Measurements from ENCODE around the gene MCTP2. TPM values are rescaled to one million over a fixed set of nuclear protein-coding genes. Genes with fewer than 3 reads are reported as not detected.

Gene MCTP2
- total and polyA plus RNA-seq, 10 donors, result 5.6 to 205 (median 107) TPM

GRCh38 chr15:94186770-94187331, 44.5 kb upstream of the MCTP2 start:
- DNase-seq, result no peak
- TF ChIP-seq POLR2A (IDR thresholded peaks at IDR 0.05), result no peak
- TF ChIP-seq, protein P1, sequence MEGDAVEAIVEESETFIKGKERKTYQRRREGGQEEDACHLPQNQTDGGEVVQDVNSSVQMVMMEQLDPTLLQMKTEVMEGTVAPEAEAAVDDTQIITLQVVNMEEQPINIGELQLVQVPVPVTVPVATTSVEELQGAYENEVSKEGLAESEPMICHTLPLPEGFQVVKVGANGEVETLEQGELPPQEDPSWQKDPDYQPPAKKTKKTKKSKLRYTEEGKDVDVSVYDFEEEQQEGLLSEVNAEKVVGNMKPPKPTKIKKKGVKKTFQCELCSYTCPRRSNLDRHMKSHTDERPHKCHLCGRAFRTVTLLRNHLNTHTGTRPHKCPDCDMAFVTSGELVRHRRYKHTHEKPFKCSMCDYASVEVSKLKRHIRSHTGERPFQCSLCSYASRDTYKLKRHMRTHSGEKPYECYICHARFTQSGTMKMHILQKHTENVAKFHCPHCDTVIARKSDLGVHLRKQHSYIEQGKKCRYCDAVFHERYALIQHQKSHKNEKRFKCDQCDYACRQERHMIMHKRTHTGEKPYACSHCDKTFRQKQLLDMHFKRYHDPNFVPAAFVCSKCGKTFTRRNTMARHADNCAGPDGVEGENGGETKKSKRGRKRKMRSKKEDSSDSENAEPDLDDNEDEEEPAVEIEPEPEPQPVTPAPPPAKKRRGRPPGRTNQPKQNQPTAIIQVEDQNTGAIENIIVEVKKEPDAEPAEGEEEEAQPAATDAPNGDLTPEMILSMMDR (IDR thresholded peaks at IDR 0.05 in 8 of 11, conservative IDR thresholded peaks at IDR 0.05 in 3 of 11), result no peak
- TF ChIP-seq POLR2AphosphoS5 (IDR thresholded peaks at IDR 0.05), result no peak
- WGBS, 5 donors, result 77 to 98% (median 94%) methylated on average over 3 to 4 of the region's 4 CpGs
- Histone ChIP-seq H3K27me3 (replicated peaks in 1 of 7) (no peaks in the 10 kb centered on the region), H3K9me3 (no peaks in the 10 kb centered on the region), H3K36me3 (no peaks in the 10 kb centered on the region), H3K4me1 (no peaks in the 10 kb centered on the region), H3K27ac (no peak overlapping the region), H3K4me3 (no peak overlapping the region)
- intact Hi-C loops (cut with DNase I; ENCODE audit: low total_unique reads), result no loop called here

GRCh38 chr15:94193906-94194305, 37.5 kb upstream of the MCTP2 start:
- WGBS, 5 donors, result 76 to 95% (median 94%) methylated on average over 3 of the region's 3 CpGs
- Histone ChIP-seq H3K9me3 (no peaks in the 10 kb centered on the region), H3K4me3 (no peak overlapping the region), H3K36me3 (no peaks in the 10 kb centered on the region), H3K27me3 (replicated peaks in 1 of 7) (no peaks in the 10 kb centered on the region), H3K4me1 (no peaks in the 10 kb centered on the region), H3K27ac (no peak overlapping the region)
- no peak for DNase-seq
- intact Hi-C loops (cut with DNase I; ENCODE audit: low total_unique reads), result no loop called here
- TF ChIP-seq POLR2A (IDR thresholded peaks at IDR 0.05), result no peak
- TF ChIP-seq POLR2AphosphoS5 (IDR thresholded peaks at IDR 0.05), result no peak
- TF ChIP-seq, protein P1 (IDR thresholded peaks at IDR 0.05 in 8 of 11, conservative IDR thresholded peaks at IDR 0.05 in 3 of 11), result no peak

DNA sequence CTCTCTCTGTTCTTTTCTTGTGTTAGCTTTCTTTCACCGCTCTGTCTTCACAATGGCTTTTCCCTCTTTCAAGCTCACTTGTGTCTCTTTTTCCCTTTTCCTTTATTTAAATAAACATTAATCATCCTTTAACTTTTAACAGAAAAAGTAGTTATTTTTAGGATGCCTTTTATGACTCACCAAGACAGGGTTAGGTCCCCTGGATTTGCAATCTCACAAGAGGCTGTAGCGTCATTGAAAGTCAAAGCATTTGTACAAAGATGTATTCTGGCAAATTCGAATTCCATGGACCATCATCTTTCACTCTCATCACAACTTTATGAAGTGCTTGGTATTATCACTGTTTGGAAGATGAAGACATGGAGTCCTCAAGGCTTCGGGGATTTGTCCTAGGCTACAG, 34.8 kb upstream of the MCTP2 start:
- Histone ChIP-seq H3K27me3 (replicated peaks in 1 of 7) (no peaks in the 10 kb centered on the region), H3K4me1 (no peaks in the 10 kb centered on the region), H3K36me3 (no peaks in the 10 kb centered on the region), H3K4me3 (no peak overlapping the region), H3K27ac (no peak overlapping the region), H3K9me3 (no peaks in the 10 kb centered on the region)
- 78 to 93% (median 85%) methylated on average over 4 of the region's 4 CpGs for WGBS, 5 donors
- intact Hi-C loops (cut with DNase I; ENCODE audit: low total_unique reads), result no loop called here
- DNase-seq, result no peak
- TF ChIP-seq, protein P1 (IDR thresholded peaks at IDR 0.05 in 8 of 11, conservative IDR thresholded peaks at IDR 0.05 in 3 of 11), result no peak
- no peak for TF ChIP-seq POLR2A (IDR thresholded peaks at IDR 0.05)
- TF ChIP-seq POLR2AphosphoS5 (IDR thresholded peaks at IDR 0.05), result no peak

DNA sequence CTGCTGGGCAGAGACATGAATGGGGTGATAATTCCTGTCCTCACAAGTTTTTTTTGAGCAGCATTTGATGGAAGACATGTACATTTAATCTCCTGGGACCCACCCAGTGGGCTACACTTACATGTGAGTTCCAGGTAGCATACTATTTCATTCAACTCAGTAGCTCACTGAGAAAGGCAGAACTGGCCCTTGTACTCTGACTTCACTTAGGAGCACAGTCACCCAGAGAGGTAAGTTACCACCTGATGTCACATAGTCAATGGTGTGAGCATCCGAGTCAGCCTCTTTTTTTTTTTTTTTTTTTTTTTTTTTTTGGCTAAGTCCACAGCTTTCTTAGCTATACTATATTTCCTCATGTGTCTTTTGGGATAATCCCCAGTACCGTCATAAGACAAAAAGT, 32.7 kb upstream of the MCTP2 start:
- WGBS, 5 donors, result 66 to 97% (median 84%) methylated on average over 2 of the region's 2 CpGs
- DNase-seq, result no peak
- Histone ChIP-seq H3K4me3 (no peak overlapping the region), H3K27me3 (replicated peaks in 1 of 7) (peaks cover 0 to 4% (median 0%) of the 10 kb centered on the region in 7 donors), H3K9me3 (no peaks in the 10 kb centered on the region), H3K4me1 (no peaks in the 10 kb centered on the region), H3K36me3 (no peaks in the 10 kb centered on the region), H3K27ac (no peak overlapping the region)
- no peak for TF ChIP-seq POLR2AphosphoS5 (IDR thresholded peaks at IDR 0.05)
- intact Hi-C loops (cut with DNase I; ENCODE audit: low total_unique reads), result no loop called here

DNA sequence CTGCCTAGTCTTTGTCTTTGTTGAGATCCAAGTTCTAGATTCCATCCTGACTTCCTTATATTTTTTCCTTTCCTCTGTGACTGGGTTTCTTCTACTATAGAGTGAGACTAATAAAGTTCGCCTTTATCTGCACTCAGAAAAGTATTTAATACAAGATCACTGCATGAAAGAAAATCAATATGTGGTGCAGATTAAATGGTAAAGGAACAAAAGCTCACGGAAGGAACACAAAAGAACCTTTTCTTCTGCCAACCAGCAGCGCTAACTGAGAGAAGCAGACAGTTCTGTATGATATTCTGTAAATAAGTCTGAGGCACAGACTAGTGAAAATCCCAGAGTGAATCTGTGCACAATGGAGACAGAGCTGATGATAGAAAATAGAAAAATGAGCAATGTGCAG, 31.6 kb upstream of the MCTP2 start:
- Histone ChIP-seq H3K9me3 (no peaks in the 10 kb centered on the region), H3K27ac (no peak overlapping the region), H3K4me1 (no peaks in the 10 kb centered on the region), H3K27me3 (replicated peaks in 1 of 7) (peaks cover 0 to 4% (median 0%) of the 10 kb centered on the region in 7 donors), H3K36me3 (no peaks in the 10 kb centered on the region), H3K4me3 (no peak overlapping the region)
- intact Hi-C loops (cut with DNase I; ENCODE audit: low total_unique reads), result no loop called here
- TF ChIP-seq POLR2AphosphoS5 (IDR thresholded peaks at IDR 0.05) (no peak), POLR2A (IDR thresholded peaks at IDR 0.05) (no peak)
- TF ChIP-seq, protein P1 (IDR thresholded peaks at IDR 0.05 in 8 of 11, conservative IDR thresholded peaks at IDR 0.05 in 3 of 11), result no peak
- DNase-seq, result no peak
- WGBS, 5 donors, result 87 to 98% (median 93%) methylated on average over 3 of the region's 3 CpGs

All from spleen (tissue), 11 donors.